Left kidney (tissue), 8 donors: ENCODE results near the gene ZBTB7B. TPM values are rescaled to one million over a fixed set of nuclear protein-coding genes. Genes with fewer than 3 reads are reported as not detected.

Source experiments
- DNase-seq: peaks from one replicate; pipeline ENCODE4 v3.0.0-alpha.2; 2013
- long read RNA-seq, 8 donors: transcript quantifications; one replicate each; lab custom pipeline, GENCODE V29; 2026
- polyA plus RNA-seq: library from polyadenylated mRNA; unstranded; fragments of 120-200 nt; gene quantifications from one replicate; pipeline ENCODE4 v1.2.1, GENCODE V29; 2013; ENCODE audit not compliant: insufficient read length

ZBTB7B gene
- 11.5 TPM for polyA plus RNA-seq
- long read RNA-seq, donor 1, partial matches to known transcripts: 0 of 3 reads
- long read RNA-seq, donor 1, other reads (novel, unspliced or antisense): 0 of 3 reads
- long read RNA-seq, donor 2: 0 reads
- long read RNA-seq, donor 3, partial matches to known transcripts: 0 of 1 reads
- long read RNA-seq, donor 3, other reads (novel, unspliced or antisense): 0 of 1 reads
- long read RNA-seq, donor 4, partial matches to known transcripts: 0 of 2 reads
- long read RNA-seq, donor 4, other reads (novel, unspliced or antisense): 0 of 2 reads
- long read RNA-seq, donor 5, partial matches to known transcripts: 0 of 2 reads
- long read RNA-seq, donor 5, other reads (novel, unspliced or antisense): 0 of 2 reads
- long read RNA-seq, donor 6, partial matches to known transcripts: 0 of 4 reads
- long read RNA-seq, donor 6, other reads (novel, unspliced or antisense): 0 of 4 reads
- long read RNA-seq, donor 7, partial matches to known transcripts: 0 of 2 reads
- long read RNA-seq, donor 7, other reads (novel, unspliced or antisense): 0 of 2 reads
- long read RNA-seq, donor 8: 0 reads

DNA sequence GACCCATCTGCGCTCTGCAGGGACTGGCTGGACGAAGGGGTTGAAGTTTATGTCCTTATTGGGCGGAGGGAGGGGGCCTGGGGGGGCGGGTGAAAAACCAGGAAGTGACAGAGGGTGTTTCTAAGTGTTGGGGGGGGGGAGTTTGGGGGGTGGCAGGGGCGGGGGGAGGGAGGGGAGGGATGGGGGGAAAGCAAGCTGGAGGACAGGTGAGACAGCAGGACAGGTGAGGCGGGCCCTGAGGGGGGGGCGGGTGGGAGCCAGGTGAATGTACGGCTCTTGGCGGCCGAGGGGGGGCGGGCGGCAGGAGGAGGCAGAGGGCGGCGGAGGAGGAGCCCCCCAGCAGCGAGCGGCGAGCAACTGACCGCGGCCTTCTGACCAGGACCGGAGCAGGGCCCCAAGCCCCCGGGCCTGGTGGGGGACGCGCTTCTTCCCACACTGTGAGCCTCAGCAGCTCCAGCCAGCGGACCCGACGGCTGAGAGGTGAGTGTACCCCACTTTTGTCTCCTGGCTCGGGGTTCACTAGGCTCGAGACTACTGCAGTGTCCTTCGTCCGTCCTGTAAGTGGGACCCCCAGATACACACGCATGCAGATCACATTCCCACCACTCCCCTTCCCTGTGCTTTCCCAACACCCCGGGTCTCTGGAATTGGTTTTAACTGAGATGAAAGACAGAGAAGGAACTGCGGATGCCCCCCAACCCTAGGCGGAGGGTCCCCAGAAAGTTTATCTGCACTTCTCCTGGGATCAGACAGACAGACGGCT, at the start of gene ZBTB7B:
TSS of gene ZBTB7B (plus strand) at position 339 of the 763 bp plus-strand sequence. CDS start 11,859 bp downstream, outside the sequence.
- no peak for DNase-seq

DNA sequence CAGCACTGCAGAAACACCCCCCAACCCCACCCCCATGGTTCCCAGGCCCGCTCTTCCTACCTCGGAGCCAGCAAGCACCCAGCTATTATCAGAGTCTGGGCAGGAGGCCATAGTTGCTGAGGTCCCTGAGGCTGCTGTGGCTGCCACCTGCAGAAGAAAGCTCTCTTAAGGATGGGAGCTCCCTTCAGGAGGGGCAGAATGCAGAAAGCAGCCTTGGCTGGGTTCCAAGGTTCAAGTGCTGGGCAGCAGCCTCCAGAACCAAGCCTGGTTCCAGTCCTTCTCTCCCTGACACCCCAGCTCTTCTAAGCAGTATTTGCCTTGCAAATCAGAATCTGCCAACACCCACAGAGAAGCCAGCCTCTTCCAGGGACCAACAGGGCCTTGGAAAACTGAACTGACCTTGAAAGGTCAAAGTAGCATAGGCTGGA, 49.0 kb upstream of the ZBTB7B start:
- DNase-seq: no peak

DNA sequence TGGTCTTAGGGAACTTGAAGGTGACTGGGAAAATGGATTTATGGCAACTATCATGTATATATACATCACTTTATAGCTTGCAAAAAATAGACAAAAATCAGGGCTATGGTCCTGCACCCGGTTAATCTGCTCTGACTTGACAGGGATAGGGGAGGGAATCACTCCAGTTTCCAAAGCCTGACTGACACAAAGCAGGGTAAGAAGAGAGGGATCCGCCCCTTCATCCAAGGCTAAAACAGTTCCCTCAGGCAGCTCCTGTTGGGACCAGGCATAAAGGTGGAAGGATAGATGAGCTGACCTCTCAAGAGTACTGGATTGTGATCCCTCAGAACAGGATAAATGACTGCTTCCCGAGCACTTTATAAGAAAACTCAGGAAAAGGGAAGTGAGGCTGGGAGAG, 48.1 kb upstream of the ZBTB7B start:
- DNase-seq: no peak

DNA sequence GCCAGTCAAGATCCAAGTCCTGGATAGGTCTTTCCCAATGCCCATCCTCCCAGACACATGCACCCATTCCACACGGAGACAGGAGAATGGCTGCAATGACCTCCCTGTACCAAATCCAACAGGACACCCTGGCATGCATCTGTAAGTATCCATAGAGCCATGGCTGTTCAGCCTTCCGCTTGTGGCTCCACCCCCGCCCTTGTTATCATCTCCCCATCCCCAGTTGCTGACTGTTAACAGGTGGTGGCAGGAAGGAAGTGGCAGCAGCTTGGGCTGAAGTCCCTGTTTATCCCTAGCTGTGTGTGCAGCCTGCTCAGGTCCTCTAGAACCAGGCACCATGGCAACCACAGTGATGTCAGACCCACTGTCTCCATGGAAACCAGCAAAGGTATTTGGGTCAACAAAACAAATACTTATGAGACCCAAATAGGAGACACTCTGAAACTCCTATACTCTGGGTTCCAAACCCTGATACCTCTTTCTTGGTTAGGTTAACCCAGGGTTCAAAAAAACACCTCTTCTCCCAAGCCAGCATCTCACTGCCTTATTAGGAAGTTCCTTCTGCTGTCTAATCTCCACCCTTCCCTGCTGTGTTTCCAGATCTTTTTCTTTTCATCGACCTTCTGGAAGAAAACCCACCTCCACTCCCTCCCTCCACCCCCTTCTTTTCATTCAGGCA, 47.4 kb upstream of the ZBTB7B start:
- DNase-seq: no peak

DNA sequence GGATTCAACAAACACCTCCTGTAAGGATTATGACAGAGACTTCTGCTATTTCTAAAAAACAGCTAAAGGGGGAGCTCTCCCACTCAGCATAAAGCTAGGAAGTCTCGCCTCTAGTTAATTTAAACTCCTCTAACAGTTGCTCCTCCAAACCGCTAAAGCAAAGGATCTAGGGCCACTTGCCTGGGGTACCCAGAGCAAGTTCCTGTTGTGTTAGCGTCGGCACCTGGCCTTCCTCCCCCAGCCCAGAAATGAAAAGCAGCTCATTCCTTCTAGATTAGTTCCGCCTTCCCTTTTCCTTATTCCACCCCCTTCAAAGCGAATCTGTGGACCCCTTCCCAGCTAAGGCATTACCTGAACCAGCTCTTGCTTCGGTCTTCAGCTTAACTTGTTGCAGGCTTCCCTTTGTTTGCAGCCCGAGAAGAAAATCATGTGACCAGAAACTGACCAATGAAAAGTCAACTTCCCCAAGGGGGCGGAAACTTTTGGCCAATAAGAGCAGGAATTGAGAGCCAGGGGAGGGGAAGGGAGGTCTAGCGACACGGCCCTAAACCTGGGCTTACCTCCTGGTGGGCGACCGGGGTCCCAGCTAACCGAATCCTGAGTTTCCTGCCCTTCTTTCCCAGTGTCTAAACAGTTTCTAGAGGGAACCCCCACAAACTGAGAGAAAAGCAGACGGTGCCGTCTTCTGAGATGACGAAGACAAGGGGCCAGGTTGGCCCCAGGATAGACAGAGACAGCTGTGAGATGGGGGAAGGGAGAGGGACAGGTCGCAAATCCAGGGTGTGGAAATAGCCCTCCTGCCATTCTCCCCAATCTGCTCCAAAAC, 46.7 kb upstream of the ZBTB7B start, which contains the start of gene PBXIP1:
TSS of gene PBXIP1 (minus strand) at position 382 of the 826 bp plus-strand sequence. CDS start 2,378 bp downstream, outside the sequence.
- DNase-seq: peak; percentile 98

DNA sequence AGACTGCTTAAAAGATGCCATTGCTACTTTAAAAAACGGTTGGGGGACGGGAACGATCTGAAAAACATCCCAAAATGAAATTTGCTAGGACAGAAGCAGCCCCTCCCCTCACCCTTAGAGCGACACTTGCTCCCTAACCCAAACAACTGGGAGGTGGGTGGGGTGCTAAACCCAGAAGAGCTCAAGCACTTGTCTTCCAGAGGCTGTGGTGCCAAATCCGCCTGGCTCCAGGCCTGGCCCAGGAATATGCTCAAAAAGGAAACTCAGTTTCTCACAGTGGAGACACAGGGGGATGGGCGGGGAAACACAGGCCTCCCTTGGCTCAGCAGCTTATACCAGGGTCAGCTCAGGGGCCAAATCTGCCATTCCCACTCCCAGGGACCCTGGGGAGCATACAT, 46.1 kb upstream of the ZBTB7B start:
- DNase-seq: no peak

DNA sequence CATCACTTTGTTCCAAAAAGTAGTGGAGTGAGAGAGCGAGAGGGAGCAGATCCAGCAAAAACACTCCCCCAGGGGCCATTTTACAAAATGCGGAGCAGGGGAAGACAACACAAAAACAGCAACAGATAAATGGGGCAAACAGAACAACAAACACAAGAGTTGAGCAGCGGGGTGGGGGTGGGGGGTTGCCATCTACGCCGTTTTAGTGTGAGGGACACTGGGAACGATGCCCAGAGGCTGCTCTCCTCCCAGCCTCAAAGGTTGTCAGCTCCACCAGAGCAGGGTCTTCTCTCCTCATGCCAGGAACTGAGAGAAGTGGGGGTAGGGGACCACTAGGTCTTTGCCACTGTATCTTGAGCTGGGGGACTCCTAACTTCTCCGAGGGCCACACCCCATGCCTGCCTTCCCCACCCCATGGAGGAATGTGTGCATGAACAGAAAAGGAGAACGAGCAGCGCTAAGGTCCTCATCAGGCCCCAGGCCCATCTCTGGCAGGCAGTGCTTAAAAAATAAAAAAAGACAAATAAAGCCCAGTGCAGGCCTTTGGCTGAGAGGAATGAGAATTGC, 45.4 kb upstream of the ZBTB7B start:
- DNase-seq: no peak

DNA sequence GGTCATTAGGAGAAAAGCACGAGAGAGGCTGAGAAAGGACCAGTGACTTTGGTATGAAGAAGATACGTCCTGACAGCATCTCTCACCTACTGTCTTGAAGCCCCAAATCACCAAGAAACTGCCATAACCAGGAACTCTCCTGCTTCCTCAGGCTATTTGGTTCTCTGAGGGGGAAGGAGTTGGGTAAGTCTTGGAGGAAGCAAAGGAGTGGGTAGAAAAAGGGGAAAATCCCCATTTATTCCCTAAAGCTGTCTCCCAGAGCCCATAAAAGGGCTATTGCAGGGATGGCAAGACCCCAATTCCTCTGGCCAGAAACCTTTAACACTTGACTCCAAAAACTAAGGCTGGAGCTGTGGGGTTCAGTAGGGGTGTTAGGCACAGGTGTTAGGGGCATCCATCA, 44.6 kb upstream of the ZBTB7B start:
- DNase-seq: no peak

DNA sequence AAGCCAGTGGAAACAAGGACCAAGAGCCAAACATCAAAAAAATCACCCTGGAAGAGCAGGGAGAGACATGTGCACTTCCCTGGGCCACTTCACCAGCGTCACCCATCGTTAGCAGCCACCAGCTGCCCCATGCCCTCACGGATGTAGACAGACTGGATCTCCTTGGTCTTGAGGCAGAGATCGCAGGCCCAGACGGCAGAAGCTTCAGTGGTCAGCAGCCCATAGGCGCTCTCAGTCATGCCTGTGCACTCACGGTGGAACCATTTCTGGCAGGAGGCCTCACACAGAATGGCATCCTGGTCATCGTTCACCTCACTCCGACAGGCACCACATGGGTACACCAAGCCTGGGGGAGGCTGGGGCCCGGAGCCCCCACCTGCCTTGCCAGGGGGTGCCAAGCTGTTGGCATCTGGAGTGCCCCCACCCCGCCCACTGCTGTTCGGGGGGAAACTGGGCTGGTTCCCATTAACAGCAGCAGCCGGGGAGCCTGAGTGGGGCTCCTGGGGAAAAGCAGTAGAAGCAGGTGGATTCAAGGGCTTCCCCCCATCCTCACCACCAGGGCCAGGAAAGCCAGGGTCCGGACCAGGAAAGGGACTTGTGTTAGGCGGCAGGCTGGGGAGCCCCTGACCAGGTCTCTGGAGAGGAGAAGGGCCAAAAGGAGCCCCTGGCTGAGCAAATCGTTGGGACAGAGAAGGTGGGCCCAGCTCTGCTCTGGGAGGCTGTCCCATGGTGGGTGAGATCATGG, 43.7 kb upstream of the ZBTB7B start:
- DNase-seq: no peak

DNA sequence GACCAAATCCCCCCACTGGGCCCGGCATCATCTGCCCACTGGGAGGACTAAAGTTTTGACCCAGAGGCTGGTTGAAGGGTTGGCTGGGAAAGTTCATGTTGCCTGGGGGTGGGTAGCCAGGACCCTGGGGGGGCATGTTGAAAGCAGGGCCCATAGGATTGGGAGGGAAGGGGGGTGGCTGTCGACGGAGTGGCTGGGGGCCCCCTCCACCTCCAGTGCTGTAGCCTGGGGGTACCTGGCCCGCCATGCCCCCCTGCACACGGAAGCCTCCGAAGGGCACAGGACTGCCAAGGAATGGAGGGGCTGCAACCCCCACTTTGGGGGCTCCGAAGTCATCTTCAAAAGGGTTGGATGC, 43.2 kb upstream of the ZBTB7B start:
- no peak for DNase-seq

DNA sequence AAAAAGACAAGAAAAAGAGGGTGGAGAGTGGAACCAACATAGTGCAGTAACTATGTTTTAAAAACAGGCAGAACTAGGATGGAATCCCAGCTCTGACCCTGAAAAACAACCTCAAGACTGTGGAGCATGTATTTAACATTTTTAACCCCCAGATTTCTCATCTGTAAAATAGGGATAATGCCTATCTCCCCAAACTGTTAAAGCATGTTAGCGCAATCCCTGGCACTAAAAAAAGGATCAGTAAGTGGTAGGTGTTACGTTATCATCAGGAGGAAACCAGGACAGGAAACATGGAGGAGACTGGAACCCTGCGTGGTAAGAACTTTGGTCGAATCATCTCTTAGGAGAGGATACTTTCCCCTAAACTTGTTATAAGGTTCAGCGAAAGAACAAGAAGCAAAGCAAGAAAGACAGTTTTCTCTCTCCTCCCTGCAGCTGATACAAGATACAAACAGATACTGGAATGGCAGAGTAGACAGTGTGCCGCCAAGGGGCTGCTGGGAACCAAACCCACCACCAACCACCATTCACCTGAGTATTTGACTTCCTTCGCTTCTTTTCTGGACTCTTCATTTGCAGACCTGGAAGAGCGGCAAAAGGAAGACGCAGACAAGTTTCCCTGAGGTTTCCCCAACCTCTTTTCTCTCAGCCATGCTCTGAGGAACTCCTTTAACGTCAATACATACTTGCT, 42.0 kb upstream of the ZBTB7B start:
- DNase-seq: no peak

DNA sequence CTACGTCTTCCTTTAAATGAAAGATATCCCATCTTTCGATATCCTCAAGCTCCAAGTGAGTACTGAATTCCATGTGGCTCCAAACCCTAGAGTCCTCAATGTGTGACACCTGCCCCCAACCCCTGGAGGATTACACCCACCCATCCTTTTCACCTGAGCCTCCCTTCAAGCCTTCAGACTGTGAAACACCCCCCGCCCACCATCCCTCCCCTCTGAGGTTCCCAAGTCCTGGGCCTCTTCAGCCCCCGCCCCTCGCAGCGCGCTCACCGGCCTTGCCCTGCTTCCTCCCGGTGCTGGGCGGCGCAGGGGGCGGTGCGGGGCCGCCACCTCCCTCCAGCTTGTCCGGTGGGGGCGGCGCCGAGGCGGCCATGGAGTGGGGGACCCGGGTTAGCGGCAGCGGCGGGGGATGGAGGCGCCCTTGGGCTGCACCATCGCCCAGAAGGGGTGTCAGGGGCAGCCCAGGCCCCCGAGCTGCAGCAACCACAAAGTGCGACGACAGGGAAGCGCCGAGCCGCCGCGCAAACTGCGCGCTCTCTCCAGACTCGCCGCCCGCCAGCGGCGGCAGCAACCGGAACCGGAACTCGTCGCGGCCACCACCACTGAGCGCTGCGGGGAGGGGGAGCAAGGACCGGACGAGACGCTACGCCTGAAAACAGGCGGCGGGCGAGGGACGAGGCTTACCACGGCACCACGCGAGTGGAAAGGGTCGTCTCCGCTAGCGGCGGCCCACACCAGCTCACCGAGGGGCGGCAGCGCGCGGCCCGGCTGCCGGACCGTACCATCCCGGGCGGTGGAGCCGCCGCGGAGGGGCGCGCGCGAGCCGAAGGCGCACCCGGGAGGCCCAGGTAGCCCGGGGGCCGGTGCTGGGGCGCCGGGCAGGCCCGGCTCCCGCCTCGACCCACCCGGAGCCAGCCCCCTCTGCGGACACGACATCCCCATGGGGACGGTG, 41.1 kb upstream of the ZBTB7B start, which contains the start of gene PYGO2:
TSS of gene PYGO2 (minus strand) at position 576 of the 949 bp plus-strand sequence. CDS start at position 370, 206 bp downstream.
- DNase-seq: no peak

DNA sequence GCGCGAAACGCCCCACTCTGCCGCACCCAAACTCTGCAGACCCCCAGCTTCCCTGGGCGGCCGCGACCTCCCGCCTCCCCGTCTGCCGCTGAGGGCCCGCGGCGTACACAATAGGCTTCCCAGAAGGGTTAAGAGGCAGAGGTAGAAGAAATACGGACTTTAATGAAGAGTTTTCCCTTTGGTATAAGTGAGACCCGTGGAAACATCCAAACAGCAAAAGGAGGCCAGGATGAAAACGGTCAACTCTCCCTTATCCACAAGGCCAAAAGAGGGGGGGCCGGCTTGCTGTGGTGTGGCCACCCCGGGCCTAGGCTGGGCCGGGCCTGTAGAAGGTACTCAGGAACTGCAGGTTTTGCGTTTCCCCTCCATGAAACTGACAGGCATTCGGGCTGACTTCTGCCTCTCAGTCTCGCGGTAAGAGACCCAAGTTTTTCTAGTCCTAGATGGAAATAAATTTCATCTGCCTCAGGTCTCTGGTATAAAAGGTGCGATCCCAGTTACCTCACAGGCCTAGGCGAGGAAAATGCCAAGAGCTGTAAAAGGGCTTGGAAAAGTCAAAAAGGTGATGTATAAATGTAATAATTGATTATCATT, 40.3 kb upstream of the ZBTB7B start:
- no peak for DNase-seq

DNA sequence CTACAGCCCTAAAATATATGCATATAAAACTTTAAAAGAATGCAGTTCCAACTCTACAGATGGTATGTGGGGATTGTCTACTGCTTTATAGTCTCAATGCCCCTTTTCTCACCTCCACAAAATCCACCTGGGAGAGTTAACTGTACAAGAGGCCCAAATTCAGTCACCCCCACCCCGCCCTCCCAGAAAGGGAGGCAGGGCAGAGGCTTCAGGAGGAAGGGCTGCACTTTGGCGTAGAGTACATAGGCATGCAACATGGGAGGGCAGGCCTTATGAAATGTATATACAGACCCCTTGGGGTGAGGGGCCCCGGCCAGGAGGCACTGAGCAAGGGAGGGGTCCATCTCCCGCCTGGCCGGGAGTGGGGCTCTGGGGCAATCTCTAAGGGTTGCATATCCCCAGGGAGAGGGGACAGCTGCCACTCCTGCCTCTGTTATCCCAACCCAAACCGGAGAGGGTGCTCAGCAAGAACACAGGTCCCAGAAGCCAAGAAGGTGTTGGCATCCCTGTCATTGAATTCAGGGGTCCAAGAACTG, 39.7 kb upstream of the ZBTB7B start:
- no peak for DNase-seq

DNA sequence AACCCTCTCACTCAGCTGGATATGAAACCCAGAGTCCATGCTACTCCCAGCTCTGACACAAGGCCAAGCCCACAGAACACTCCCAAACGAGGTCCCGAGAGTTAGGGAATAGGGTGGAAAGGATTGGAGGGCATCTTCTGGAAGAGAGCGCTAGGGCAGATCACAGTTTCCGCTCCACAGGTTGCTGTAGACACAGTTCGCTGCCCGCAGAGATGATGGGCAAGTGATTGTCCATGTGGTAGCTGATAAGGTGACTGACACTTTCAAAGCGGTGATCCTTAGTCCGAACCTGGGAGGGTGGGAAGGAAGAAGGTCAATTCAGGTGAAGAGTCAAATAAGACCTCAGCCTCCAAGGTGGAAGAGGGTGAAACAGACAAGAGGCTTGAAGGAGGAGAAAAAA, 39.0 kb upstream of the ZBTB7B start:
- no peak for DNase-seq

DNA sequence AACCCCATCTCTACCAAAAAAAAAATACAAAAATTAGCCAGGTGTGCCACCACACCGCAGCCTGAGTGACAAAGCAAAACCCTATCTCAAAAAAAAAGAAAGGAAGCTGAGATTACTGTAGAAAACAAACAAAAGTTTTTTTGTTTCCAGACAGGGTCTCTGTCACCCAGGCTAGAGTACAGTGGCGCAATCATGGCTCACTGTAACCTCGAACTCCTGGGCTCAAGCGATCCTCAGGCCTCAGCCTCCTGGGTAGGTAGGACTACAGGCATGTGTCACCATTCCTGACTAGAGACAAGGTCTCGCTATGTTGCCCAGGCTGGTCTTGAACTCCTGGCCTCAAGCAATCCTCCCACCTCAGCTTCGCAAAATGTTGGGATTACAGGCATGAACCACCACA, 38.2 kb upstream of the ZBTB7B start:
- DNase-seq: no peak

DNA sequence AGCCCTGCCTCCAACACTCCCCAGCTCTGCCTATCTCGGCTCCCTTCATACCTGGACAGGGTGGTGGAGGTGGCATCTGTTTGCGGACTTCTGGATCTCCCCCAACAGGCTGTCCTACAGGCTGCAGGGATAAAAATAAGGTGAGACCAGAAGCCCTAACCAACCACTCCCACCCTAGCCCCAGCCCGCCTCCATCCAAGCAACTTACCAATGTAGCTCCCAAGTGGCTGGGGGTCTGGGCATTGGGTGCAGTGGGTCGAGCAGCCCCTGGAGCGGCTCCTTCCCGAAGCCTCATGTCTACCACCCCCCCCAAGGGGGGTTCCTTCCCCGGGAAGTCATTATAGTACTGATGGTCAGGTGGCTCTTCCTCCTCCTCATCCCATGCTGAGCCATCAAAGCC, 36.5 kb upstream of the ZBTB7B start:
- no peak for DNase-seq
